NCI-H2227 treated with DMSO at 0.1 percent for 48 hours (cell line): ENCODE data around the gene CEP295NL.
A peak's percentile ranks its signal among the peaks of the same experiment; 100 is the strongest.
"Not testable (repeated sequence)": the region's sequence is repeated elsewhere in the genome, so short reads cannot be mapped to it uniquely, and the experiment has no call there.

ENCODE experiments used
- DNase-seq: peaks from one replicate; lab custom pipeline; 2025; lab: John Stamatoyannopoulos, UW

The CEP295NL gene

GRCh38 chr17:78903101-78903779 is at the start of gene CEP295NL:
TSS of gene CEP295NL (minus strand) at chr17:78903201. CDS start at chr17:78901828, 1,373 bp downstream.
- DNase-seq = peak; percentile 18

GRCh38 chr17:78952706-78953105 is 49.7 kb upstream of the CEP295NL start:
- no peak for DNase-seq

GRCh38 chr17:78951967-78952551 is 49.1 kb upstream of the CEP295NL start:
- no peak for DNase-seq

- no peak for DNase-seq
Observed at GRCh38 chr17:78950870-78951269, 47.9 kb upstream of the CEP295NL start.

- DNase-seq = no peak
Observed at GRCh38 chr17:78947235-78948149, 44.5 kb upstream of the CEP295NL start.

GRCh38 chr17:78946631-78947030 is 43.6 kb upstream of the CEP295NL start:
- no peak for DNase-seq

GRCh38 chr17:78946131-78946530 is 43.1 kb upstream of the CEP295NL start:
- no peak for DNase-seq

- not testable (repeated sequence) for DNase-seq
Observed at GRCh38 chr17:78945455-78945854, 42.5 kb upstream of the CEP295NL start.

- DNase-seq = no peak
Observed at GRCh38 chr17:78944956-78945355, 42.0 kb upstream of the CEP295NL start.

- no peak for DNase-seq
Observed at GRCh38 chr17:78944026-78944425, 41.0 kb upstream of the CEP295NL start.

GRCh38 chr17:78940708-78941107 is 37.7 kb upstream of the CEP295NL start:
- DNase-seq = no peak

- no peak for DNase-seq
Observed at GRCh38 chr17:78940258-78940657, 37.3 kb upstream of the CEP295NL start.

- no peak for DNase-seq
Observed at GRCh38 chr17:78939615-78940014, 36.6 kb upstream of the CEP295NL start.

- no peak for DNase-seq
Observed at GRCh38 chr17:78937561-78937960, 34.6 kb upstream of the CEP295NL start.

GRCh38 chr17:78935419-78936323 is 32.7 kb upstream of the CEP295NL start:
- peak; percentile 36 for DNase-seq

GRCh38 chr17:78934681-78935418 is 31.8 kb upstream of the CEP295NL start:
- DNase-seq = no peak

- peak; percentile 55 for DNase-seq
Observed at GRCh38 chr17:78933959-78934568, 31.1 kb upstream of the CEP295NL start.

GRCh38 chr17:78933025-78933958 is 30.3 kb upstream of the CEP295NL start:
- DNase-seq = no peak
